RWPE2 (cell line): ENCODE data around the gene CCDC146.

Experiments
- ATAC-seq: fragments of 200-7000 bp; cut with Tn5 transposase; 3 replicates; pipeline ENCODE4 v1.9.1; 2021; ENCODE audit warnings: low read depth
- DNase-seq: peaks from one replicate; pipeline ENCODE4 v3.0.0-alpha.2; 2020; ENCODE audit warnings: low spot score
- H3K27ac ChIP-seq: fragments of 450-650 bp; 2 replicates; pipeline ENCODE4 v1.5.1; 2017; ENCODE audit warnings: mild to moderate bottlenecking; ENCODE audit not compliant: poor library complexity, severe bottlenecking
- H3K27me3 ChIP-seq: fragments of 250-450 bp; sonication (Bioruptor Pico); 2 replicates; pipeline ENCODE4 v1.5.1; 2021; ENCODE audit warnings: mild to moderate bottlenecking, moderate library complexity; ENCODE audit not compliant: insufficient read depth, poor library complexity, severe bottlenecking
- H3K36me3 ChIP-seq: fragments of 250-450 bp; sonication (Bioruptor Pico); 2 replicates; pipeline ENCODE4 v1.5.1; 2020; ENCODE audit warnings: low read depth, mild to moderate bottlenecking, moderate library complexity
- H3K4me1 ChIP-seq: fragments of 250-450 bp; sonication (Bioruptor Pico); 2 replicates; pipeline ENCODE4 v1.5.1; 2021; ENCODE audit warnings: mild to moderate bottlenecking, moderate library complexity; ENCODE audit not compliant: insufficient read depth, poor library complexity, severe bottlenecking
- H3K4me3 ChIP-seq: fragments of 250-450 bp; sonication (Bioruptor Pico); 2 replicates; pipeline ENCODE4 v1.5.1; 2021; ENCODE audit warnings: mild to moderate bottlenecking, moderate library complexity; ENCODE audit not compliant: severe bottlenecking
- H3K9me3 ChIP-seq: fragments of 250-450 bp; sonication (Bioruptor Pico); 2 replicates; pipeline ENCODE4 v1.5.1; 2021; ENCODE audit warnings: mild to moderate bottlenecking, moderate library complexity; ENCODE audit not compliant: severe bottlenecking
- TF ChIP-seq, protein P1 (sequence below): fragments of 450-650 bp; IDR thresholded peaks from one replicate; pipeline ENCODE4 v1.5.1; 2017; ENCODE audit warnings: mild to moderate bottlenecking, moderate library complexity; ENCODE audit not compliant: poor library complexity, severe bottlenecking

CCDC146 gene

DNA sequence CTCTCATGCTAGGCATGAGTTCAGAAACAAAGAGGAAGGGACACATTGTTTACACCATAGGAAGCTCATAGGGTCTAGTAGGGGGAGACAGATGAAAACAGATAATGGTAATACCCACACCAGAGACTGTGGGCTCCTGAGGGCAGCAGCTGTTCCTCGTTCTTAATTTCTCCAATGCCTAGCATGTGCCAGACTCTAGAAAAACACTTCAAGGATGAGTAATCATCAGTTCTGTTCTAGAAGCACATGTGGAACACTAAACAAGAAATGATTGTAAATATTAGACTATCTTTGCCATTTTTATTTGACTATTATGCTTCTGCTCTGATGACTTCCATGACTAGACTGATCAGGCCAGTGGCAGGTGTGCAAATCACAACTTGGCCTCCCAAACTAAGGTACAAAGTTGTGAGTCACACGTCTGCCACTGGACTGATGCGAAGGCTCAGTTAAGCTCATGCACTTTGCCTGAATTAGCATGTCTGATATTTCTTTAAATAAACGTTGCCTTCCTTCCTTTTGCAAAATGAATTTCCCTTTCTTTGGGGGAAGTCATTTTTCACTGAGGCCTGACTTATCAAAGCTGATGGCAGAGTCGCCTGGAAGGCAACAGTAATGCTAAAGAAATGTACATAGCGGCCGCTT, 166.4 kb downstream of the CCDC146 start:
- no peaks in the 10 kb centered on the region for H3K36me3 ChIP-seq
- H3K4me1 ChIP-seq: no peaks in the 10 kb centered on the region
- H3K27me3 ChIP-seq: no peaks in the 10 kb centered on the region
- DNase-seq (no peak), ATAC-seq (no peak)
- TF ChIP-seq, protein P1, sequence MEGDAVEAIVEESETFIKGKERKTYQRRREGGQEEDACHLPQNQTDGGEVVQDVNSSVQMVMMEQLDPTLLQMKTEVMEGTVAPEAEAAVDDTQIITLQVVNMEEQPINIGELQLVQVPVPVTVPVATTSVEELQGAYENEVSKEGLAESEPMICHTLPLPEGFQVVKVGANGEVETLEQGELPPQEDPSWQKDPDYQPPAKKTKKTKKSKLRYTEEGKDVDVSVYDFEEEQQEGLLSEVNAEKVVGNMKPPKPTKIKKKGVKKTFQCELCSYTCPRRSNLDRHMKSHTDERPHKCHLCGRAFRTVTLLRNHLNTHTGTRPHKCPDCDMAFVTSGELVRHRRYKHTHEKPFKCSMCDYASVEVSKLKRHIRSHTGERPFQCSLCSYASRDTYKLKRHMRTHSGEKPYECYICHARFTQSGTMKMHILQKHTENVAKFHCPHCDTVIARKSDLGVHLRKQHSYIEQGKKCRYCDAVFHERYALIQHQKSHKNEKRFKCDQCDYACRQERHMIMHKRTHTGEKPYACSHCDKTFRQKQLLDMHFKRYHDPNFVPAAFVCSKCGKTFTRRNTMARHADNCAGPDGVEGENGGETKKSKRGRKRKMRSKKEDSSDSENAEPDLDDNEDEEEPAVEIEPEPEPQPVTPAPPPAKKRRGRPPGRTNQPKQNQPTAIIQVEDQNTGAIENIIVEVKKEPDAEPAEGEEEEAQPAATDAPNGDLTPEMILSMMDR: no peak
- H3K4me3 ChIP-seq: no peak overlapping the region
- H3K27ac ChIP-seq: no peak overlapping the region
- H3K9me3 ChIP-seq: no peaks in the 10 kb centered on the region

DNA sequence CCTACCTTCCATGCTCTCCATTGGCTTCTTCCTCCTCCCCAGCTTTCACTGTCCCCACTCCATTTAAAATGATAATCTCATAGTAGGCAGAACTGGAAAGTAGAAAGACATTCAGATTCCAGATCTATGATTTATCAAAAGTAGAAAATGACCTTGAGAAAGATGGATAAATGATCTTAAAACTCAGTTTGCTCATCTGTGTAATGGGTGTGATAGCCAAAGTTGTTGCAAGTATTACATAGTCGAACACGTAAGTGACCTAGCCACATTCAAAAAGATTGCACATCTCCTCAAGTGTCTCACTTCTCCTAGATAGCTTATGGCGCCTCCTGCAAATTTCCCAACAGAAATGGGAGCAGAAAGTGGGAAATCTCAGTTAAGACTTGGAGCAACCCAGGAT, 167.0 kb downstream of the CCDC146 start:
- Histone ChIP-seq H3K4me3 (no peak overlapping the region), H3K9me3 (no peaks in the 10 kb centered on the region), H3K36me3 (no peaks in the 10 kb centered on the region), H3K4me1 (no peaks in the 10 kb centered on the region), H3K27me3 (no peaks in the 10 kb centered on the region), H3K27ac (no peak overlapping the region)
- ATAC-seq: no peak
- TF ChIP-seq, protein P1: no peak
- no peak for DNase-seq

DNA sequence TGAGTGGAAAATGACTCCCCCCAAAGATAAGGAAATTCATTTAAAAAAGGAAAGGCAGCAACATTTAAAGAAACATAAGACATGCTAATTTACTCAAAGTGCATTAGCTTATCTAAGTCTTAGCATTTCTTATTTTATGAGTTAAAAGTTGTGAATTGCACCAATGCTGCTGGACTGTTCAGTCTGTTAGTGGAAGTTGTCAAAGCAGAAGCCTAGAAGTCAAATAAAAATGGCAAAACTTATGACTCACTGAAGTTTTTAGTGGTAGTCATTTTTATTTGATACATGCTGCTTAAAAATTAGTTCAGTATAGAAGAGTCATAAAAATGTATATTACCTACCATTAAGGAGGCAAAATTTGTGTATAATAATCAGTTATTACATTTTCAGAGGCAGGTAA, 168.0 kb downstream of the CCDC146 start:
- ATAC-seq: no peak
- no peaks in the 10 kb centered on the region for H3K4me1 ChIP-seq
- TF ChIP-seq, protein P1: no peak
- H3K36me3 ChIP-seq: no peaks in the 10 kb centered on the region
- no peak overlapping the region for H3K27ac ChIP-seq
- no peak overlapping the region for H3K4me3 ChIP-seq
- H3K9me3 ChIP-seq: no peaks in the 10 kb centered on the region
- DNase-seq: no peak
- H3K27me3 ChIP-seq: no peaks in the 10 kb centered on the region

DNA sequence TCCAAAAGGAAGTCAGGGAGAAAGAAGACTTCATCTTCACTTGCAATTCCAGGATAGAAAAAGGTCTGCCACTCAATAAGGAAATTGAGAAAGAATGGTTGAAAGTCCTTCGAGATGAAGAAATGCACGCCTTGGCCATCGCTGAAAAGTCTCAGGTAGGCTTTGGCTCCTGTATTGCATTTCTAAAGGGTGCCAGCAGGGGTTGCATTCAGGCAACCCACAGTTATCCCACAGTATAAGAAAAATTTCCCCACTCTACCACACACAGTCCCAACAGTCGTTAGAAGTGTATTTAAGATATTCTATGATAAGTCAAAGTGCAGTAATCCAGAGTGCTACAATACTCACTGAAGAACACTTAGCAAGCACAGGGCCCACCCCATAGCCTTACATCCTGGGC, 170.6 kb downstream of the CCDC146 start:
- H3K36me3 ChIP-seq: no peaks in the 10 kb centered on the region
- no peaks in the 10 kb centered on the region for H3K27me3 ChIP-seq
- peak; percentile 35; the same call in 1 of the 3 replicates for ATAC-seq
- DNase-seq: no peak
- no peak overlapping the region for H3K27ac ChIP-seq
- TF ChIP-seq, protein P1: peak; percentile 3
- H3K4me3 ChIP-seq: no peak overlapping the region
- H3K4me1 ChIP-seq: no peaks in the 10 kb centered on the region
- H3K9me3 ChIP-seq: no peaks in the 10 kb centered on the region

GRCh38 chr7:77295549-77295948, 173.1 kb downstream of the CCDC146 start:
- H3K4me3 ChIP-seq: no peak overlapping the region
- TF ChIP-seq, protein P1: no peak
- H3K36me3 ChIP-seq: no peaks in the 10 kb centered on the region
- no peaks in the 10 kb centered on the region for H3K4me1 ChIP-seq
- no peaks in the 10 kb centered on the region for H3K27me3 ChIP-seq
- ATAC-seq: no peak
- no peaks in the 10 kb centered on the region for H3K9me3 ChIP-seq
- no peak overlapping the region for H3K27ac ChIP-seq
- no peak for DNase-seq
